ENCODE results near the gene IL18RAP. TPM values are rescaled to one million over a fixed set of nuclear protein-coding genes. Genes with fewer than 3 reads are reported as not detected.
A peak's percentile ranks its signal among the peaks of the same experiment; 100 is the strongest.

The IL18RAP gene, protein sequence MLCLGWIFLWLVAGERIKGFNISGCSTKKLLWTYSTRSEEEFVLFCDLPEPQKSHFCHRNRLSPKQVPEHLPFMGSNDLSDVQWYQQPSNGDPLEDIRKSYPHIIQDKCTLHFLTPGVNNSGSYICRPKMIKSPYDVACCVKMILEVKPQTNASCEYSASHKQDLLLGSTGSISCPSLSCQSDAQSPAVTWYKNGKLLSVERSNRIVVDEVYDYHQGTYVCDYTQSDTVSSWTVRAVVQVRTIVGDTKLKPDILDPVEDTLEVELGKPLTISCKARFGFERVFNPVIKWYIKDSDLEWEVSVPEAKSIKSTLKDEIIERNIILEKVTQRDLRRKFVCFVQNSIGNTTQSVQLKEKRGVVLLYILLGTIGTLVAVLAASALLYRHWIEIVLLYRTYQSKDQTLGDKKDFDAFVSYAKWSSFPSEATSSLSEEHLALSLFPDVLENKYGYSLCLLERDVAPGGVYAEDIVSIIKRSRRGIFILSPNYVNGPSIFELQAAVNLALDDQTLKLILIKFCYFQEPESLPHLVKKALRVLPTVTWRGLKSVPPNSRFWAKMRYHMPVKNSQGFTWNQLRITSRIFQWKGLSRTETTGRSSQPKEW
- polyA plus RNA-seq (ENCODE audit: insufficient read depth in 1 of 5, insufficient read length in 5 of 5, low replicate concordance in 1 of 5) = 1 to 10 TPM in 3 of 5 donors, under 1 TPM in 2; 0.68 to 1.6 (median 1.2) TPM
- long read RNA-seq, donor 1 = 0 reads
- long read RNA-seq, donor 2 = 0 reads
- long read RNA-seq, donor 3 = 0 reads
- long read RNA-seq, donor 4 = 0 reads
- long read RNA-seq, donor 5 = 0 reads
- long read RNA-seq, donor 6 = 0 reads
- long read RNA-seq, donor 7 = 0 reads
- long read RNA-seq, donor 8 = 0 reads

- DNase-seq = no peak
These were observed at the start of gene IL18RAP for GRCh38 chr2:102422910-102423309. TSS of gene IL18RAP (plus strand) at chr2:102423160. CDS start at chr2:102423278, 118 bp downstream.

DNA sequence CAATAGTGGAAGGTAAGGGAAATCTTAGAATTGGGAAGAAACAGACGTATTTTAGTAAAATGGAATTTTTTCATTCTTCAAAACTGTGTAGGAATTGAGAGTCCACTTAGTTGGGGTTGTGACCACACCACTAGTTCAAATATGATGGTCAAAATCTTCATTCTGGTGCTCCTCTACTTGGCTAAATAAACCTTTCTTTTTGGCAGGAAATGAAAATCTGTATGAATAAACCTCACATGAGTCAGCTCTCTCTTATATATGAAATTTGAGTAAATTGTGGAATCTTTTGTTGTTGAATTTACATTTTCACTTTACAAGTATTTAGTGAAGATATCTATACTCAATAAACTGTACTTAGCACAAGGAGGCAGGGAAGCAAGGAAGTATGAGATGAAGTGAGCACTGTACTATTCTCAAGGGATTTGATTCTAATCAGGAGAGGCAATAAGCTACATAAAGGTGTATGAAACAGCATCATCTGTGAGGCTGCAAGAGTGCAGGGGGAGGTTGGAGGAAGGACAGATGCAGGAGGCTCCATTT is 46.8 kb upstream of the IL18RAP start:
- no peak for DNase-seq

GRCh38 chr2:102383722-102384121 is 39.2 kb upstream of the IL18RAP start:
- no peak for DNase-seq

GRCh38 chr2:102385522-102385921 is 37.4 kb upstream of the IL18RAP start:
- peak; percentile 2 to 13 for DNase-seq

GRCh38 chr2:102386004-102386403 is 37.0 kb upstream of the IL18RAP start:
- no peak for DNase-seq

DNA sequence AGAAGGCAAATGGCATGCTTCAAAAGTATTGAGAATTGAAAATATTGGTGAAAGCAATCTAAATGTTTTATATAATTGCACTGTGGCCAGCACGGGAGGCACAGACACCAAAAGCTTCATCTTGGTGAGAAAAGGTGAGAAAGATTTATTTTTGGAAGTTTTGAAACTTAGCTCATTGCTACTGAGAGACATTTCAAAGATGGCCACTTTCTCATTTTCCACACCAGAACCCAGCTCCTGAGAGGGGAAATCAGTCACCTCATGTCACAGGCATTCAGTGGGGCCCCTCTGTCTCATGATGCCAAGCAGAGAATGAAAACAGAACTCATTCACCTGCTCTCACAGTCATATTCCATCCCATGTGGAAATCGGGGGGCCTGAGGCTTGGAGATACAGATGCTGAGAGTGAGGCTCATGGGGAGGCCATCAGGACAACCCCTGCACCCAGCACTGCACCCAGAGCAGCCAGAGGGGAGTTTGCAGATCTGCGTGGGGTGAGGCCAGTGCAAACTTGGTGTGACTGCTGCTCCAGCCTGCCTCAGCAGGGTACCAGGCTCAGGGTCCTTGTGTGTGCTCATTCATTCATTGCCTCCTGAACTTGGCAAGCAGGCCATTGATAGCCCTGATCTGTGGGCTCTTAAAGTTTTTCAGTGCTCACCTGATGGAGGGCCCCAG is 36.0 kb upstream of the IL18RAP start:
- no peak for DNase-seq

DNA sequence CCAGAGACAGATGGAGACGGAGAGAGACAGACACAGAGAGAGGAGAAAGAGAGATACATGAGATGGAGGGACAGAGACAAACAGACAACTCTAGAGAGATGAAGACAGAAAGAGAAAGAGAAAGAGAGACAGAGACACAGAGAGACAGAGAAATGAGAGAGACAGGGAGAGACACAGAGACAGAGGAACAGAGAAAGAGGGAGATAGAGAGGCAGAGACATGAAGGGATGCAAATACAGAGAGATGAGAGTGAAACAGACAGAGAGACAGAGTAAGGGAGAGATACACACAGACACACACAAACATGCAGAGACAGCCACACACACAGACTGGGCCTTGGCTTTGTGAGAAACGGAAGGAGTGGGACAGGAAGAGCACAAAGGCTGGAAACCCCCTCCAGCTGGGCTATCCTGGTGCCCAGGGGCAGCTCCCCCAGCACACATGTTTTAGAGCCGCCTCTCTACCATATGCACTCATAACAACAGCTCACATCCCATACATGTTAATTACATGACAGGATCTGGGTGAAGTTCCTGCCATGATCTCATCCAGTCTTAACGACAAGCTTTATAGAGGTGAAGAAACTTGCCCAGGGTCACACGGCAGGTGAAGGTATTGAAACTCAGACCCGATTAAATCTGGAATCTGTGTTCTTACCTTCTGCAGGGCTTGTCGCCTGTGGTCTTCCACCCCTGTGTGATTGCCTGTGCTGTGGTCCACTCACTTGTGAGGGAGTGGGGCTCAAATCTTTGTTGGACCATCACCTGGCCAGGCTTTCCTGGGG is 35.0 kb upstream of the IL18RAP start:
- DNase-seq = no peak

- DNase-seq = no peak
These were observed 31.4 kb upstream of the IL18RAP start for GRCh38 chr2:102391565-102391964.

DNA sequence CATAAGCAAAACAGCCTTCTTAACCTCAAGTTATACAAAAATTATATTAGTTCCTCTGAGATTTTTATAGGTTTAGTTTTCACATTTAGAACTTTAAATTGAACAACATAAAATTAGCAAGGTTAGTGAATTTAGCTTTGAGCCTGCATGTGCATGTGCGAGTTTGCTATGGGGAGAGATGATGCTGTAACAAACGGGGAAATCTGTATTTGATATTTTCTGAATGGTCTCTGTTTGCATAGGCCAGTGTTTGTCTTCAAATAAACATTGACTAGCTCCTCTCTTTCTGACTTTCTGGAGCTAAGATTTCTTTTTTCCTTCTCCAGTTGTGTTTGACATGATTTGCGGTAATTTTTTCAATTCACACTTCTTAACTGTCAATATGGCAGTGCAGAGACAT is 30.9 kb upstream of the IL18RAP start:
- no peak for DNase-seq

DNA sequence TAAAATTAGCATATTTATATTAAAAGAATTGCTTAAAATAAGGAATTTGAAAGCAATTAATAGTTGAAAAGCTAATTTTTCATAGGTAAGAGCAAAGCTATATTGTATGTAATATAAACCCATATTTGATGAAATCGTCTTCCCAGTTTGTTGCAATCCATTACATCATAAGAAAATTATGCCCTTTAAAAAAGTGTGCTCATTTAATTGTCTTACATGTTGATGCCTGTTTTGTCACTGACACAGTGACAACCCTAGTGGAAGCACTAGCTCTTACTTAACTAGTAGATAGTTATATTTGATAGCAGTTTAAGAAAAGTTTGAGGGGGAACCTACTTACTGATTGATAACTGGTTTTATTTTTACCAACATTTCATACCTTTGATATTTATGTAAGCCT is 30.0 kb upstream of the IL18RAP start:
- DNase-seq = no peak

- DNase-seq = no peak
These were observed 26.9 kb upstream of the IL18RAP start for GRCh38 chr2:102396012-102396411.

DNA sequence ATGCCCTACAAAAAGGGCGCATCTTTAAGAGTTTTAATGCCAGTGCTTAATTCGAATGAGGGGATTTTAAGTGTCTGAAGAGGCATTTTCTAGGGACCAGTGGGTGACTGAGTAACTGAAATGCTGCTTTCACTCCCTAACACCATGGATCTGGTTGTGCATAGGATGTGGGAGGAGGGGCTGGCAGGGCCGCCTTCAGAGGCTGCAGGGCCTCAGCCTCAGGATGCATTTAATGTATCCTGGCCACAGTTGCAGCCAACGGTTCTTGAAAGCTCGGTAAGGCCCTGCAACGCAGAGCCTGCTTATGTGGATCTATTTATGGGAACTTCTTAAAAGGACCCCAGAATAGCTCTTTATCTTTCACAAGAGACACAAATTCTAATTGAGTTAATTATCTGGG is 25.8 kb upstream of the IL18RAP start:
- no peak for DNase-seq

GRCh38 chr2:102399499-102400141 is 23.3 kb upstream of the IL18RAP start:
- no peak for DNase-seq

DNA sequence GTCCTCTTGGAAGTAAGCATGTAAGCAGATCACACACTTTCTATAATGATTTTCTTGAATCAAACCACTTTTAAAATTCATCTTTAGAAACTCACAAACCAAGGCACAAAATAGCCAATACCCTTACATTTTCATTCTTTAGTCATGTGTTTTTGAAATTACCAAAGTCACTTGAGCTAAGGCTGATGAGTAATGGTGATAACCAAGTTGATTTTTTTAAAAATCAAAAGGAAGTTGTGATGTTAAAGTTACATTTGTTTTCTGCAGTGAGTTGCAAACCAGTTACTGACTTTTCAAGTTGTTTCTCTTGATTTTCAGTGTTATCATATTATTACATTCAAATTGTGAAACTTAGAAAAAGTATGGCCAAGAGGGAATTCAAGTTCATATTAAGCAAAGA is 21.5 kb upstream of the IL18RAP start:
- no peak for DNase-seq

GRCh38 chr2:102401865-102402264 is 21.1 kb upstream of the IL18RAP start:
- DNase-seq = no peak

- no peak for DNase-seq
These were observed 12.0 kb upstream of the IL18RAP start for GRCh38 chr2:102410952-102411351.

GRCh38 chr2:102412199-102412598 is 10.8 kb upstream of the IL18RAP start:
- DNase-seq = no peak

DNA sequence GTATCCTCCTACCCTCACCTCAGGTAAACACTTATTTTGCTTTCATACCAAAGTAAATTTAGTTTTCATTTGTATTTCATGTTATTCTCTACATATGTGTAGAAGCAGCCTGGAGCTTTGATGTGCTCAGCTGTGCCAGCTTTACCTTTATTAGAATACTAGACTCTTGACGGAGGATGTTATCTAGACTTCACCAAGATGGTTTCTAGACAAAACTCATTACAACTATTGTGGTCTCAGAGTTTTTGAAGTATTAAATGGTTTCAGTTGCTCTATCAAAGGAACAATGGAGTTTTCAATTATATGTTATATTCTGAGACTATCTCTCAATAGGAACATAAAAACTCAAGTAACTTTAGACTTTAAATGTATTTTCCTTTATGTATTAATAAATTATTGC is 5.0 kb upstream of the IL18RAP start:
- DNase-seq = no peak

DNA sequence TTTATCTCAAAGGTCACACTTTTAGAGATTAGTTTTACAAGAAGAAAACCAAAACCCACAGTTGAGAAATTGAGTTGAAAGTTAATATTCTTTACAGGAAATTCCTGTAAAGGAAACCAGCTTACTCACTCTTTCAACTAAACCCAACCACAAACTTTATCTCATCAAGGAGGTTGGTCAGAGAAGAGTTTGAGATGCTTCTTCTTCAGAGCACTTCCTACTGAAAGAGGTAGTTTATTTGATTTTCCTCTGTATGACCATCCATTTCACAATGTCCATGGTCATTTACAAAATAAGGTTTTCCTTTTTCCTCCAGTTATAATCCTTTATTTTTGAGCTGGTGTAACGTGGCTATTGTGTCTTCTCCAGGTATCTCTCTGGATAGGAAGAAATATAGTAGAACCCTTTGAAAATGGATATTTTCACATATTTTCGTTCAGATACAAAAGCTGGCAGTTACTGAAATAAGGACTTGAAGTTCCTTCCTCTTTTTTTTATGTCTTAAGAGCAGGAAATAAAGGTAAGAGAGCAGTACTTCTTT is 4.5 kb upstream of the IL18RAP start:
- DNase-seq = no peak

DNA sequence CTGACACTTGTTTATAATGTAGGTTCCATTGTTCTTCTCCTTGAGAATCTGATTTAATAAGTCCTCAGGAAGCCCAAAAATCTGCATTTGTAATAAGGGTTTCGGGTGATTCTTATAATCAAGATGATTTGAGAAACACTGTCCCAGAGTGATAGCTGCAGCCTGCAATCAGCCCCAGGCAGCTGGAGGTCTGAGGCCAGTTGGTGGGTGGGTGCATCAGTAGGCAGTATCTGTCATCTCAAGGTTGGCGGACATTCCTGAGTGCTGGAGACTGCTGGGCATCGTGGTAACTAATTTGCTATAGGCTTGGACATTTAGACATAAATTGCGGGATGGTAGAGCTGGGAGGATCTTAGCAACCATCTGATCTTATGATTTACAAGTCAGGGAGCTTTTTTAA is 2.7 kb upstream of the IL18RAP start:
- no peak for DNase-seq

Measured in right lung (tissue), 10 donors.